ENCODE data around the gene YKT6.

The YKT6 gene

DNA sequence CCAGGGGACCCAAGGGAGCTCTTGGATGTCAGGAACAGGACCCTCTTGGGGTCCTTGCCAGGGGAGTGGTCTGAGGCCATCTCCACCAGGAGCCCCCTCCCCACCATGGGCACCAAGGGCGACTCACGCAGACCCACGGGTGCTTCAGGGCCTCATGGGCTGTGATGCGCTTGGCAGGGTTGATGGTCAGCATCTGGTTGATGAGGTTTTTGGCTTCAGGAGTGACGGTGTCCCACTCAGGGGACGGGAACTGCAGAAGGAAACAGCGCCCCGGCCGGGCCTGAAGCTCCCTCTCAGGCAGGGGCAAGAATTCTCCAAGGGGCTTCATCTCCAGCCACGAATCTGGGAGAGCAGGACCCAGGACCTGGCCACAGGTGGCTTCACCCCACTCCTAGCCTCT is 41.3 kb downstream of the YKT6 start:
- Histone ChIP-seq H3K27ac (ENCODE audit: low read length) (no peak overlapping the region), H3K9me3 (ENCODE audit: control insufficient read depth, low read depth, low read length) (no peaks in the 10 kb centered on the region), H3K27me3 (ENCODE audit: control insufficient read depth, insufficient read depth, low read length) (no peaks in the 10 kb centered on the region), H3K36me3 (ENCODE audit: control insufficient read depth, low read depth, low read length) (no peaks in the 10 kb centered on the region), H3K4me3 (ENCODE audit: low read length) (no peak overlapping the region), H3K4me1 (ENCODE audit: control insufficient read depth, low read depth, low read length) (no peaks in the 10 kb centered on the region), H3K9ac (ENCODE audit: low read length) (no peak overlapping the region)

DNA sequence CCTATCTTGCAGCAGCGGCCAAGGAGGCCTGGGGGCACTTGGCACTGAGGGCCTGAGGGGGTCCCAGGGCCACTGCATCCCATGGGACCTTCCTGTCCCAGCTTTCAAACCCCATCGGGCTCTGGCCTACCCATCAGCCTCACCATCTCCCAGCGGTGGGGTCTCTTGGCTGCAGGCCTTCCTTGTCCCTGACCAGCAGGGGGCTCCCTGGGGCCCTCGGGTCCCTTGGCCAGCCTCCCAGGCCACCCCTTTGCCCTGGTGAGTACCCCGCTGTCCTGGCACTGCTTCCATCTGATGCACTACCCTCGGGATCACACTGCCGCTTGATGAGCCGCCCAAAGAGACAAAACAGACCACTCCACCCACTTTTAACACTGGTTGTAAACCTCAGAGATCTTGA is 43.5 kb downstream of the YKT6 start:
- Histone ChIP-seq H3K27me3 (ENCODE audit: control insufficient read depth, insufficient read depth, low read length) (no peaks in the 10 kb centered on the region), H3K9ac (ENCODE audit: low read length) (no peak overlapping the region), H3K9me3 (ENCODE audit: control insufficient read depth, low read depth, low read length) (no peaks in the 10 kb centered on the region), H3K4me3 (ENCODE audit: low read length) (no peak overlapping the region), H3K36me3 (ENCODE audit: control insufficient read depth, low read depth, low read length) (no peaks in the 10 kb centered on the region), H3K27ac (ENCODE audit: low read length) (no peak overlapping the region), H3K4me1 (ENCODE audit: control insufficient read depth, low read depth, low read length) (no peaks in the 10 kb centered on the region)

- Histone ChIP-seq H3K9ac (ENCODE audit: low read length) (no peak overlapping the region), H3K27ac (ENCODE audit: low read length) (no peak overlapping the region)
These were observed 45.8 kb downstream of the YKT6 start for GRCh38 chr7:44246396-44247113.

GRCh38 chr7:44247868-44248651 is 47.3 kb downstream of the YKT6 start:
- H3K36me3 ChIP-seq (ENCODE audit: control insufficient read depth, low read depth, low read length) = no peaks in the 10 kb centered on the region
- H3K27me3 ChIP-seq (ENCODE audit: control insufficient read depth, insufficient read depth, low read length) = no peaks in the 10 kb centered on the region
- no peak overlapping the region for H3K27ac ChIP-seq (ENCODE audit: low read length)
- no peak overlapping the region for H3K9ac ChIP-seq (ENCODE audit: low read length)
- no peaks in the 10 kb centered on the region for H3K9me3 ChIP-seq (ENCODE audit: control insufficient read depth, low read depth, low read length)
- H3K4me1 ChIP-seq (ENCODE audit: control insufficient read depth, low read depth, low read length) = no peaks in the 10 kb centered on the region
- no peak overlapping the region for H3K4me3 ChIP-seq (ENCODE audit: low read length)

More at GRCh38 chr7:44246396-44247113, 45.8 kb downstream of the YKT6 start:
- Histone ChIP-seq H3K4me3 (ENCODE audit: low read length) (no peak overlapping the region), H3K4me1 (ENCODE audit: control insufficient read depth, low read depth, low read length) (no peaks in the 10 kb centered on the region), H3K27me3 (ENCODE audit: control insufficient read depth, insufficient read depth, low read length) (no peaks in the 10 kb centered on the region), H3K36me3 (ENCODE audit: control insufficient read depth, low read depth, low read length) (no peaks in the 10 kb centered on the region), H3K9me3 (ENCODE audit: control insufficient read depth, low read depth, low read length) (no peaks in the 10 kb centered on the region)

DNA sequence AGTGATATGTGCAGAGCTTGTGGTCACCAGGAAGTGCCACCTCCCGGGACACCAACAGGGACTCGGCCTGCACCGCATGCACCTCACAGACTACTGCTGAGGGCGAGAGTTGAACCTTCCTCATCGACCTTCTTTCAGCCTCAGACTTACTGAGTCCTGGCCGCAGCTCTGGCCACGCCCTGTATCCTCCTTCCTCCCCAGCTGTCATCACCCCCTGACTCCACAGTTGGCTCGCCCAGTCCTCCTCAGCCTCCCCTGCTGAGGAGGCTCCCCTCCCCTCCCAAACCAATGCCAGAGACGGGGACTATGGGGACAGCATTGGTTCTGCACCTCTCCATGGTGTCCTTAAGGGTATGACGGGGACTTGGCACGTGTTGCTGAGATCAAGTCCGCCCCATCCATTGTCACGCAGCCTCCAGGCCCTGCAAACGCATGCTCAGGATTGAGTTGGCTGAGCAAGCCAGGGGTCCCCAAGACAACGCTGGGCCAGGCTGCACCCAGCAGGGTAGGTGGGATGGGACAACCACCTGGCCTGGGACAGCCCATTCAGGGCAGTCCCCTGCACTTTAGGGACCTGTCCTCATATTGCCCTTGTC is 49.0 kb downstream of the YKT6 start:
- no peaks in the 10 kb centered on the region for H3K4me1 ChIP-seq (ENCODE audit: control insufficient read depth, low read depth, low read length)
- no peak overlapping the region for H3K4me3 ChIP-seq (ENCODE audit: low read length)
- H3K9me3 ChIP-seq (ENCODE audit: control insufficient read depth, low read depth, low read length) = no peaks in the 10 kb centered on the region
- no peak overlapping the region for H3K9ac ChIP-seq (ENCODE audit: low read length)
- no peak overlapping the region for H3K27ac ChIP-seq (ENCODE audit: low read length)
- H3K27me3 ChIP-seq (ENCODE audit: control insufficient read depth, insufficient read depth, low read length) = no peaks in the 10 kb centered on the region
- H3K36me3 ChIP-seq (ENCODE audit: control insufficient read depth, low read depth, low read length) = no peaks in the 10 kb centered on the region

DNA sequence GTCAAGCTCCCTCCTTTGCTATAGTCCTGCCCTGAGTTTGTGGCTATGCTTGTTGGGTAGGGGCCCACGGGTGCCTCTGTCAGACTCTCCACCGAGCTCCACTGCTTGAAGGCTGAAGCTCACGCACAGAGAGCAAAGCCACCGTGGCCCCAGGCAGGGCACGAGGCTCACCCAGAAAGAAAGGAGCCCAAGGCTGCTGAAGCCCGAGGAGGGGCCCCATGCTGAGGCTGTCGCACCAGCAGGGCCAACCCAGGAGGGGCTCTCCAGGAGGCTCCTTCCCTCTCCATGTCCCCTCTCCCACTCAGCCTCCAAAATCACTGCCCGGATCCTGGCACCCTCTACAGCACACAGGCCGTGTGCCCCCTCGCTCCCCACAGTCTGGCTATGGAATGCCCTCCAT is 50.5 kb downstream of the YKT6 start:
- no peaks in the 10 kb centered on the region for H3K4me1 ChIP-seq (ENCODE audit: control insufficient read depth, low read depth, low read length)
- H3K4me3 ChIP-seq (ENCODE audit: low read length) = no peak overlapping the region
- H3K36me3 ChIP-seq (ENCODE audit: control insufficient read depth, low read depth, low read length) = no peaks in the 10 kb centered on the region
- no peaks in the 10 kb centered on the region for H3K27me3 ChIP-seq (ENCODE audit: control insufficient read depth, insufficient read depth, low read length)
- no peaks in the 10 kb centered on the region for H3K9me3 ChIP-seq (ENCODE audit: control insufficient read depth, low read depth, low read length)
- H3K27ac ChIP-seq (ENCODE audit: low read length) = no peak overlapping the region
- no peak overlapping the region for H3K9ac ChIP-seq (ENCODE audit: low read length)

DNA sequence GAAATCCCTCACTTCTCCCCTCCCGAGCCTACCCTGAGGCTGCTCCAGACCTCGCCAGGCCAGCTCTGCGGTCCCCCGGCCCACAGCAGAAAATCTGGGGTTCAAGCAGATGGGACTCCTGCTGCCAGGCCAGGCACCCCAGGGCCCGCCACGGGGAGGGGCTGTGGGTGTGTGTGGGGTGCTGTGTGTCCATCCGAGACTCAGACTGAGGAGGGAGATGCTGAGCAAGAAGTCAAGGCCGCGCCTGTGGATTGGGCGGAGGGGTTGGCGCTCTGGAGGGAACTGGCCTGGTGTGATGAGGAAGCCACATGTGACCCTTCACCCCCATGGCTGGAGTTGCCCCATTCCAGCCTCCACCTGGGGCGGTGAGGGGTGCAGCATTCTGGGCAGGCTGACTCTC is 51.1 kb downstream of the YKT6 start:
- no peaks in the 10 kb centered on the region for H3K9me3 ChIP-seq (ENCODE audit: control insufficient read depth, low read depth, low read length)
- no peaks in the 10 kb centered on the region for H3K4me1 ChIP-seq (ENCODE audit: control insufficient read depth, low read depth, low read length)
- no peaks in the 10 kb centered on the region for H3K27me3 ChIP-seq (ENCODE audit: control insufficient read depth, insufficient read depth, low read length)
- no peak overlapping the region for H3K27ac ChIP-seq (ENCODE audit: low read length)
- H3K9ac ChIP-seq (ENCODE audit: low read length) = no peak overlapping the region
- no peaks in the 10 kb centered on the region for H3K36me3 ChIP-seq (ENCODE audit: control insufficient read depth, low read depth, low read length)
- H3K4me3 ChIP-seq (ENCODE audit: low read length) = no peak overlapping the region

- no peaks in the 10 kb centered on the region for H3K4me1 ChIP-seq (ENCODE audit: control insufficient read depth, low read depth, low read length)
- no peaks in the 10 kb centered on the region for H3K9me3 ChIP-seq (ENCODE audit: control insufficient read depth, low read depth, low read length)
- H3K9ac ChIP-seq (ENCODE audit: low read length) = no peak overlapping the region
These were observed 55.7 kb downstream of the YKT6 start for GRCh38 chr7:44256459-44256858.

DNA sequence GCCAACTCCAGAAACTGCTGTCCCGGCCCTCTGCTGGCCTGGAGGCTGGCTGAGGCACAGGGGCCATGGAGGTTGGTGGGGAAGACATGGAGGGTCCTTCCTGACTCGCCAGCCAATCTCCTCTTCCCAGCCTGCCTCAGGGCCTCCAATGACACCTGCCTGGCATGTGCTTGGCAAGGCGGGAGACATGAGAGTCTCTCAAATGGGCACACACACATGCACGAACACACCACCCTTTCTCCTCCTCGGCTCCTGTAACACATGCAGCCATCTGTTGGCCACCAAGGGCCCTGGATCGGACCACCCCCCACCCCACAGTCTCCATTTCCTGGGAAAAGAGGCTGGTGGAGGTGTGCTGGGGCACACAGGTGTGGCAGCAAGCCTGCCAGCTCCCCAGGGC is 56.4 kb downstream of the YKT6 start:
- Histone ChIP-seq H3K27me3 (ENCODE audit: control insufficient read depth, insufficient read depth, low read length) (no peaks in the 10 kb centered on the region), H3K4me1 (ENCODE audit: control insufficient read depth, low read depth, low read length) (no peaks in the 10 kb centered on the region), H3K36me3 (ENCODE audit: control insufficient read depth, low read depth, low read length) (no peaks in the 10 kb centered on the region), H3K4me3 (ENCODE audit: low read length) (no peak overlapping the region), H3K9me3 (ENCODE audit: control insufficient read depth, low read depth, low read length) (no peaks in the 10 kb centered on the region), H3K27ac (ENCODE audit: low read length) (no peak overlapping the region), H3K9ac (ENCODE audit: low read length) (no peak overlapping the region)

More at GRCh38 chr7:44256459-44256858, 55.7 kb downstream of the YKT6 start:
- Histone ChIP-seq H3K27ac (ENCODE audit: low read length) (no peak overlapping the region), H3K4me3 (ENCODE audit: low read length) (no peak overlapping the region), H3K27me3 (ENCODE audit: control insufficient read depth, insufficient read depth, low read length) (no peaks in the 10 kb centered on the region), H3K36me3 (ENCODE audit: control insufficient read depth, low read depth, low read length) (no peaks in the 10 kb centered on the region)

GRCh38 chr7:44257618-44258422 is 57.0 kb downstream of the YKT6 start:
- Histone ChIP-seq H3K4me3 (ENCODE audit: low read length) (no peak overlapping the region), H3K27me3 (ENCODE audit: control insufficient read depth, insufficient read depth, low read length) (no peaks in the 10 kb centered on the region), H3K27ac (ENCODE audit: low read length) (no peak overlapping the region), H3K36me3 (ENCODE audit: control insufficient read depth, low read depth, low read length) (no peaks in the 10 kb centered on the region), H3K4me1 (ENCODE audit: control insufficient read depth, low read depth, low read length) (no peaks in the 10 kb centered on the region), H3K9me3 (ENCODE audit: control insufficient read depth, low read depth, low read length) (no peaks in the 10 kb centered on the region), H3K9ac (ENCODE audit: low read length) (no peak overlapping the region)

DNA sequence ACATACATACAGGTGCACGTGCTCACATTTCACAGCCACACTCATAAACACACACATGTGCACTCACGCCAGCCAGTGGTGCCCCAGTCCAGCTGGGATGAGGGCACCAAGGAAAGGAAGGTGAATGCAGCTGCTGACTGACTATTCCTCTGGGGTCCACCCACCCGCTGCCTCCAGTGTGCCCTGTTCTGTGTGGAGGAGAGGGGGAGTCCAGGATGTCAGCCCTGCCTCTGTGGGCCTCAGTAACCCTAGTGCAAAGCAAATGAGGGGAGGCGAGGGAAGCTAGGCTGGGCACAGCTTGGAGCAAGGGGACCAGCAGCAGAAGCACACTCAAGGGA is 57.6 kb downstream of the YKT6 start:
- Histone ChIP-seq H3K27me3 (ENCODE audit: control insufficient read depth, insufficient read depth, low read length) (no peaks in the 10 kb centered on the region), H3K27ac (ENCODE audit: low read length) (no peak overlapping the region), H3K4me1 (ENCODE audit: control insufficient read depth, low read depth, low read length) (no peaks in the 10 kb centered on the region), H3K4me3 (ENCODE audit: low read length) (no peak overlapping the region), H3K9ac (ENCODE audit: low read length) (no peak overlapping the region), H3K9me3 (ENCODE audit: control insufficient read depth, low read depth, low read length) (no peaks in the 10 kb centered on the region), H3K36me3 (ENCODE audit: control insufficient read depth, low read depth, low read length) (no peaks in the 10 kb centered on the region)
